OCI-LY7 (cell line): ENCODE data around the gene ITPA. TPM values are rescaled to one million over a fixed set of nuclear protein-coding genes. Genes with fewer than 3 reads are reported as not detected.

ENCODE experiments used
- BruUV-seq: library from RNA; stranded (reverse); fragments of 400-500 nt; replicated peaks from 2 replicates; lab custom pipeline; 2021; lab: Mats Ljungman, UMichigan
- CTCF ChIA-PET: fragments of 300-600 bp; sonication (Branson Sonifier 250); formaldehyde crosslinking; loops from one replicate; lab custom pipeline; 2022; ENCODE audit warnings: antibody characterized with exemption; ENCODE audit not compliant: unreplicated experiment; lab: Charles Lee
- POLR2A ChIA-PET: fragments of 300-600 bp; sonication (Branson Sonifier 250); formaldehyde crosslinking; loops from one replicate; lab custom pipeline; 2022; ENCODE audit warnings: antibody characterized with exemption; lab: Charles Lee
- DNase-seq: peaks from one replicate; pipeline ENCODE4 v3.0.0-alpha.2; 2015; ENCODE audit warnings: low spot score
- H2AFZ ChIP-seq: fragments of 200-600 bp; sonication (generic), shearing (Covaris generic); 2 replicates; pipeline ENCODE4 v1.6.1; 2014; ENCODE audit warnings: mild to moderate bottlenecking, antibody characterized with exemption, low read length, moderate library complexity
- H3K27ac ChIP-seq: fragments of 200-600 bp; sonication (generic); 2 replicates; pipeline ENCODE4 v1.5.1; 2014; ENCODE audit warnings: mixed run types, low read depth, mild to moderate bottlenecking, moderate library complexity, low read length, inconsistent platforms; ENCODE audit not compliant: poor library complexity, severe bottlenecking
- H3K36me3 ChIP-seq: fragments of 200-600 bp; sonication (generic); 2 replicates; pipeline ENCODE4 v1.6.1; 2014; ENCODE audit warnings: mild to moderate bottlenecking, antibody characterized with exemption, low read length, moderate library complexity, mixed read lengths; ENCODE audit not compliant: insufficient read depth
- H3K4me1 ChIP-seq: fragments of 200-600 bp; sonication (generic); 2 replicates; pipeline ENCODE4 v1.5.1; 2014; ENCODE audit warnings: mild to moderate bottlenecking, low read length; ENCODE audit not compliant: insufficient read depth, poor library complexity, severe bottlenecking
- H3K4me2 ChIP-seq: fragments of 200-600 bp; sonication (generic); 2 replicates; pipeline ENCODE4 v1.6.1; 2014; ENCODE audit warnings: mild to moderate bottlenecking, low read length
- H3K4me3 ChIP-seq: fragments of 200-600 bp; sonication (generic); 2 replicates; pipeline ENCODE4 v1.5.1; 2014; ENCODE audit warnings: mild to moderate bottlenecking, low read depth, low read length; ENCODE audit not compliant: poor library complexity, severe bottlenecking
- H3K79me2 ChIP-seq: fragments of 200-600 bp; sonication (generic); 2 replicates; pipeline ENCODE4 v1.6.1; 2016; ENCODE audit warnings: low read depth, mild to moderate bottlenecking, low read length, moderate library complexity, mixed read lengths; ENCODE audit not compliant: insufficient read depth
- H3K9me2 ChIP-seq: fragments of 200-600 bp; sonication (generic); 2 replicates; pipeline ENCODE4 v1.6.1; 2016; ENCODE audit warnings: mild to moderate bottlenecking, low read length, mixed read lengths; ENCODE audit not compliant: insufficient read depth
- H3K9me3 ChIP-seq: fragments of 200-600 bp; sonication (generic); 2 replicates; pipeline ENCODE4 v1.6.1; 2014; ENCODE audit warnings: mild to moderate bottlenecking, mixed run types, low read length, mixed read lengths
- H4K20me1 ChIP-seq: fragments of 200-600 bp; sonication (generic); 2 replicates; pipeline ENCODE4 v1.6.1; 2014; ENCODE audit warnings: mild to moderate bottlenecking, antibody characterized with exemption, low read length, moderate library complexity, mixed read lengths; ENCODE audit not compliant: insufficient read depth
- CTCF ChIP-seq: fragments of 200-600 bp; sonication (generic); conservative IDR thresholded peaks from 2 replicates; pipeline ENCODE4 v1.5.1; 2014; ENCODE audit warnings: mild to moderate bottlenecking, antibody characterized with exemption, low read length, moderate library complexity, mixed read lengths
- EZH2phosphoT487 ChIP-seq: fragments of 200-600 bp; sonication (generic); IDR thresholded peaks from 2 replicates; pipeline ENCODE4 v1.6.1; 2018; ENCODE audit warnings: low read depth, borderline replicate concordance, mild to moderate bottlenecking, mixed run types, antibody characterized with exemption, low read length, moderate library complexity, mixed read lengths
- intact Hi-C: fragments of 100-400 bp; cut with micrococcal nuclease; formaldehyde crosslinking; loops from one replicate; pipeline ENCODE4 v1.10.0; 2022; ENCODE audit not compliant: unreplicated experiment
- total RNA-seq, 2 experiments: library from RNA; depleted of rRNA in 1 of 2; stranded (reverse); fragments of >200 nt in 1 of 2; shearing (Covaris generic) in 1 of 2; gene quantifications; 2 replicates each; pipeline ENCODE4 v1.2.3, GENCODE V29; 2014 to 2022

Gene ITPA
- total RNA-seq, 2 experiments from 2014 or later, result 58.0 to 62.4 TPM

GRCh38 chr20:3273371-3273770, 64.1 kb downstream of the ITPA start:
- Histone ChIP-seq H3K9me3 (no peaks in the 10 kb centered on the region), H3K27ac (no peak overlapping the region), H3K4me1 (no peaks in the 10 kb centered on the region), H3K79me2 (no peaks in the 10 kb centered on the region), H3K36me3 (no peaks in the 10 kb centered on the region), H3K4me2 (no peak overlapping the region), H3K4me3 (no peak overlapping the region), H4K20me1 (no peaks in the 10 kb centered on the region), H2AFZ (no peak overlapping the region), H3K9me2 (no peaks in the 10 kb centered on the region)
- ChIA-PET CTCF (no interaction called here), POLR2A (interaction anchor here (0.7 kb wide), 1 partner anchor 56 kb away, joined by 3 read pairs; no protein-coding TSS in a partner anchor)
- no peak for DNase-seq
- no peak for TF ChIP-seq CTCF
- TF ChIP-seq EZH2phosphoT487, result no peak
- BruUV-seq, result no TSS peak
- intact Hi-C loops, result no loop called here

Other genes starting within 250 kb of the ITPA start
- 0.44 and 0.98 TPM in 2 replicates for gene GNRH2, start 165.9 kb upstream of the ITPA start, total RNA-seq (2014; rRNA removed; shearing (Covaris generic))
- gene GNRH2, start 165.9 kb upstream of the ITPA start, total RNA-seq (2022), result 0.61 and 1.1 TPM in 2 replicates
- 78.1 and 85.8 TPM in 2 replicates for gene MRPS26, start 163.4 kb upstream of the ITPA start, total RNA-seq (2014; rRNA removed; shearing (Covaris generic))
- 73.2 and 73.3 TPM in 2 replicates for gene MRPS26, start 163.4 kb upstream of the ITPA start, total RNA-seq (2022)
- gene OXT, start 137.9 kb upstream of the ITPA start, total RNA-seq (2014; rRNA removed; shearing (Covaris generic)), result not detected in 2 replicates
- gene OXT, start 137.9 kb upstream of the ITPA start, total RNA-seq (2022), result not detected in 2 replicates
- not detected in 2 replicates for gene AVP, start 124.8 kb upstream of the ITPA start, total RNA-seq (2014; rRNA removed; shearing (Covaris generic))
- not detected in 2 replicates for gene AVP, start 124.8 kb upstream of the ITPA start, total RNA-seq (2022)
- gene FASTKD5, start 49.6 kb upstream of the ITPA start, total RNA-seq (2014; rRNA removed; shearing (Covaris generic)), result 15.7 and 18.1 TPM in 2 replicates
- gene FASTKD5, start 49.6 kb upstream of the ITPA start, total RNA-seq (2022), result 15.7 and 15.8 TPM in 2 replicates
- 3.2 and 4.1 TPM in 2 replicates for gene UBOX5, start 49.6 kb upstream of the ITPA start, total RNA-seq (2014; rRNA removed; shearing (Covaris generic))
- gene UBOX5, start 49.6 kb upstream of the ITPA start, total RNA-seq (2022), result 5.2 and 5.3 TPM in 2 replicates
- 4.5 and 4.7 TPM in 2 replicates for gene LZTS3, start 35.9 kb upstream of the ITPA start, total RNA-seq (2014; rRNA removed; shearing (Covaris generic))
- gene LZTS3, start 35.9 kb upstream of the ITPA start, total RNA-seq (2022), result 4.2 and 5.0 TPM in 2 replicates
- gene DDRGK1, start 4.8 kb upstream of the ITPA start, total RNA-seq (2014; rRNA removed; shearing (Covaris generic)), result 35.5 and 37.7 TPM in 2 replicates
- 52.0 and 55.0 TPM in 2 replicates for gene DDRGK1, start 4.8 kb upstream of the ITPA start, total RNA-seq (2022)
- 4.2 and 4.4 TPM in 2 replicates for gene SLC4A11, start 29.7 kb downstream of the ITPA start, total RNA-seq (2014; rRNA removed; shearing (Covaris generic))
- 26.9 and 27.5 TPM in 2 replicates for gene SLC4A11, start 29.7 kb downstream of the ITPA start, total RNA-seq (2022)
- not detected in 2 replicates for gene DNAAF9, start 198.2 kb downstream of the ITPA start, total RNA-seq (2014; rRNA removed; shearing (Covaris generic))
- 0.23 and 0.33 TPM in 2 replicates for gene DNAAF9, start 198.2 kb downstream of the ITPA start, total RNA-seq (2022)